ENCODE measurements around the gene MYMX. TPM values are rescaled to one million over a fixed set of nuclear protein-coding genes. Genes with fewer than 3 reads are reported as not detected.

The MYMX gene
- total and polyA plus RNA-seq, 2 of the 13 experiments (the other 11 are each of a cell fraction or from before 2014, with no cell fraction given) = not detected

- TF ChIP-seq CENPBD1 (CRISPR knock-in tag; IDR thresholded peaks at IDR 0.05; ENCODE audit: borderline replicate concordance, low read depth) (no peak), PRDM10 (CRISPR knock-in tag; IDR thresholded peaks at IDR 0.05; ENCODE audit: low read depth) (peak; percentile 81), JDP2 (CRISPR knock-in tag; IDR thresholded peaks at IDR 0.05; ENCODE audit: borderline replicate concordance) (no peak), ZNF850 (CRISPR knock-in tag; conservative IDR thresholded peaks at IDR 0.05) (no peak), POGK (CRISPR knock-in tag; conservative IDR thresholded peaks at IDR 0.05) (0 out of 2 replicates have a peak, but pooled peaks have one; percentile 31), MLX (CRISPR knock-in tag; IDR thresholded peaks at IDR 0.05) (no peak), CCAR2 (optimal IDR thresholded peaks at IDR 0.05; ENCODE audit: low read depth, low read length) (no peak), ZNF251 (CRISPR knock-in tag; IDR thresholded peaks at IDR 0.05) (no peak; the same call in 1 of the 2 replicates), SP4 (CRISPR knock-in tag; IDR thresholded peaks at IDR 0.05) (no peak), PREB (CRISPR knock-in tag; IDR thresholded peaks at IDR 0.05) (no peak), UBTF (CRISPR knock-in tag; IDR thresholded peaks at IDR 0.05) (peak; percentile 63), SRY (CRISPR knock-in tag; IDR thresholded peaks at IDR 0.05) (peak; percentile 84; the same call in 1 of the 2 replicates), ZSCAN25 (CRISPR knock-in tag; IDR thresholded peaks at IDR 0.05) (no peak), ZNF143 (CRISPR knock-in tag; IDR thresholded peaks at IDR 0.05) (no peak), ISX (CRISPR knock-in tag; conservative IDR thresholded peaks at IDR 0.05) (no peak), ZNF619 (CRISPR knock-in tag; IDR thresholded peaks at IDR 0.05) (no peak), RBM22 (optimal IDR thresholded peaks at IDR 0.05; ENCODE audit: low read length) (peak; percentile 2), TOE1 (CRISPR knock-in tag; IDR thresholded peaks at IDR 0.05) (no peak), ZNF879 (CRISPR knock-in tag; IDR thresholded peaks at IDR 0.05) (no peak)
Measured at GRCh38 chr6:44247338-44248302, 30.9 kb downstream of the MYMX start (continued).
